GM23338 (cell line): ENCODE results near the gene SETD1A.

Experiments used
- EZH2 ChIP-seq: fragments of 200-600 bp; sonication (generic); IDR thresholded peaks from one replicate; pipeline ENCODE4 v1.8.0; 2017; ENCODE audit warnings: antibody characterized with exemption, mild to moderate bottlenecking, low read depth; ENCODE audit not compliant: unreplicated experiment
- POLR2AphosphoS5 ChIP-seq: IDR thresholded peaks from 2 replicates; pipeline ENCODE4 v1.6.1; 2016; ENCODE audit warnings: antibody characterized with exemption, low read depth
- ZNF114 ChIP-seq: fragments of 250-450 bp; sonication (Bioruptor Pico); IDR thresholded peaks from 2 replicates; pipeline ENCODE4 v1.5.0; 2020; ENCODE audit warnings: mild to moderate bottlenecking, moderate library complexity
- TF ChIP-seq, protein P1 (sequence below), 2 experiments: fragments of 200-600 bp in 1 of 2; sonication (generic) in 1 of 2; conservative IDR thresholded peaks; 2 replicates each; pipeline versions ENCODE4 v1.5.1 to v1.6.1; 2016 to 2017; ENCODE audit warnings: antibody characterized with exemption in 2 of 2, low read depth in 2 of 2, mild to moderate bottlenecking in 2 of 2, moderate library complexity in 1 of 2

DNA sequence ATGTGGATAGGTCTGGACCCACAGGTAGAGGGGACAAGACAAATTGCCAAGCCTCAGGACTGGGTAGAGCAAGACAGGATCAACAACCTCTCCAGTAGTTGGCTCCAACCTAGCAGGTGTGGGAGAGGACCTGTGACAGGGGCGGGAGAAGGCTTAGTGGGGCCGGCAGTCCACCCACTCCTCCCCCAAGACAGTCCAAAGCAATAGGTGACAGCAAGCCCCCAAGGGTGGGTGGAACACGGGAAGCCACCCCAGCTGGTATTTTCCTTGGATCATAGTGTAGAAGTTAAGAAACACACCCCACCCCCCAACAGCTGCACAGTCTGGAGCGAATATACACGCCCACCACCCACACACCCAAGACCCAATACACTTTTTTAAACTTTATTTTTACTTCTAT is 71.7 kb downstream of the SETD1A start:
- TF ChIP-seq EZH2 (no peak), ZNF114 (CRISPR knock-in tag) (no peak), POLR2AphosphoS5 (no peak)
- TF ChIP-seq, protein P1, sequence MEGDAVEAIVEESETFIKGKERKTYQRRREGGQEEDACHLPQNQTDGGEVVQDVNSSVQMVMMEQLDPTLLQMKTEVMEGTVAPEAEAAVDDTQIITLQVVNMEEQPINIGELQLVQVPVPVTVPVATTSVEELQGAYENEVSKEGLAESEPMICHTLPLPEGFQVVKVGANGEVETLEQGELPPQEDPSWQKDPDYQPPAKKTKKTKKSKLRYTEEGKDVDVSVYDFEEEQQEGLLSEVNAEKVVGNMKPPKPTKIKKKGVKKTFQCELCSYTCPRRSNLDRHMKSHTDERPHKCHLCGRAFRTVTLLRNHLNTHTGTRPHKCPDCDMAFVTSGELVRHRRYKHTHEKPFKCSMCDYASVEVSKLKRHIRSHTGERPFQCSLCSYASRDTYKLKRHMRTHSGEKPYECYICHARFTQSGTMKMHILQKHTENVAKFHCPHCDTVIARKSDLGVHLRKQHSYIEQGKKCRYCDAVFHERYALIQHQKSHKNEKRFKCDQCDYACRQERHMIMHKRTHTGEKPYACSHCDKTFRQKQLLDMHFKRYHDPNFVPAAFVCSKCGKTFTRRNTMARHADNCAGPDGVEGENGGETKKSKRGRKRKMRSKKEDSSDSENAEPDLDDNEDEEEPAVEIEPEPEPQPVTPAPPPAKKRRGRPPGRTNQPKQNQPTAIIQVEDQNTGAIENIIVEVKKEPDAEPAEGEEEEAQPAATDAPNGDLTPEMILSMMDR (conservative IDR thresholded peaks at IDR 0.05; ENCODE audit: low read depth in 2 of 2): no peak
